GM12875 (cell line): ENCODE results near the gene ZMYM2.

ENCODE experiments used
- H3K4me3 ChIP-seq: one replicate; pipeline ENCODE4 v1.5.1; 2011; ENCODE audit warnings: low read depth, low read length, control low read depth
- TF ChIP-seq, protein P1 (sequence below): IDR thresholded peaks from 2 replicates; pipeline ENCODE4 v1.5.1; 2011; ENCODE audit warnings: low read depth, mild to moderate bottlenecking, control low read depth, inconsistent platforms, low read length, moderate library complexity, borderline replicate concordance; ENCODE audit not compliant: insufficient read depth

ZMYM2 gene

DNA sequence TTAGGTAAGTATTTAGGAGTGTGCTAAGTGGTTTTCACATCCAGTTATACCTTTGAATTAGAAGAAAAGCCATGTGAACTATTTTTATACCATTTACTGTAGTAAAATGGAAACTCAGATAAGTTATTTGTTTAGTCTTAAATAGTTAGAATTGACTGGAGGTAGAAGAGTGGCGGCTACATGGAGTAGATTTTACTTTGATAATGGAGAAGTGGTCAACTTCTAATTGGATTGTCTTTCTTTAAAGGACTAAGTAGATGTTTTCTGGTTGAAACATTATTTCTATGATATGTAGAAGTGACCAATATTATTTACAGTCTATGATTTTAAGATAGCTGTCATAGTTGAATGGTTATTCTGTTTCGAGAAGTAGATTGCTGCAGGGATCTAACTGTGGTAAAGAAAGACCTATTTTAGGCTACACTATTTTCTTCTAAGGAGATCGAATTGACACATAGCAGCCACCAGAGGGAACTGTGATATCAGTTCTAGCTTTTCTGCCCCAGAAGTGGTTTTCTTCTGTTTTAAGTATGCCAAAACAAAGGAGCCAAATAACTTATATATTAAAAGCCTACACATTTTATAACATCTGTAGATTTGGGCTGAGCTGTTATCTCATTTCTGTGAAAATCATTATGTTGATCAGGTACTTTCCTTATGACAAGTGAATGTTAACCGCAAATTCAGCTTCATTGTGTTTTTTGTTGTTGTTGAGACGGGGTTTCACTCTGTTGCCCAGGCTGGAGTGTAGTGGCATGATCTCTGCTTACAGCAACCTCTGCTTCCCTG, 26.1 kb downstream of the ZMYM2 start:
- TF ChIP-seq, protein P1, sequence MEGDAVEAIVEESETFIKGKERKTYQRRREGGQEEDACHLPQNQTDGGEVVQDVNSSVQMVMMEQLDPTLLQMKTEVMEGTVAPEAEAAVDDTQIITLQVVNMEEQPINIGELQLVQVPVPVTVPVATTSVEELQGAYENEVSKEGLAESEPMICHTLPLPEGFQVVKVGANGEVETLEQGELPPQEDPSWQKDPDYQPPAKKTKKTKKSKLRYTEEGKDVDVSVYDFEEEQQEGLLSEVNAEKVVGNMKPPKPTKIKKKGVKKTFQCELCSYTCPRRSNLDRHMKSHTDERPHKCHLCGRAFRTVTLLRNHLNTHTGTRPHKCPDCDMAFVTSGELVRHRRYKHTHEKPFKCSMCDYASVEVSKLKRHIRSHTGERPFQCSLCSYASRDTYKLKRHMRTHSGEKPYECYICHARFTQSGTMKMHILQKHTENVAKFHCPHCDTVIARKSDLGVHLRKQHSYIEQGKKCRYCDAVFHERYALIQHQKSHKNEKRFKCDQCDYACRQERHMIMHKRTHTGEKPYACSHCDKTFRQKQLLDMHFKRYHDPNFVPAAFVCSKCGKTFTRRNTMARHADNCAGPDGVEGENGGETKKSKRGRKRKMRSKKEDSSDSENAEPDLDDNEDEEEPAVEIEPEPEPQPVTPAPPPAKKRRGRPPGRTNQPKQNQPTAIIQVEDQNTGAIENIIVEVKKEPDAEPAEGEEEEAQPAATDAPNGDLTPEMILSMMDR = peak; percentile 44; the same call in 1 of the 2 replicates
- H3K4me3 ChIP-seq = no peak overlapping the region

DNA sequence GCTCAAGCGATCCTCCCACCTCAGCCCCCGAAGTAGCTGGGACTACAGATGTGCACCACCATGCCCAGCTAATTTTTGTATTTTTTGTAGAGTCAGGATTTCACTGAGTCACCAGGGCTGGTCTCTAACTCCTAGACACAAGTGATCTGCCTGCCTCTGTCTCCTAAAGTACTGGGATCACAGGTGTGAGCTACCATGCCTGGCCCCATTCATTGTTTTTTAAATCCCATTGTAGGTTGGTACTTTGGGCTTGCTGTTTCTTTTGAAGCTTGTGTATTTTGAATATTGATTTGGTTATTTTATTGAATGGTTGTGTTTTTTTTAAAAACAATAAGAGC, 26.7 kb downstream of the ZMYM2 start:
- TF ChIP-seq, protein P1 = no peak
- no peak overlapping the region for H3K4me3 ChIP-seq

DNA sequence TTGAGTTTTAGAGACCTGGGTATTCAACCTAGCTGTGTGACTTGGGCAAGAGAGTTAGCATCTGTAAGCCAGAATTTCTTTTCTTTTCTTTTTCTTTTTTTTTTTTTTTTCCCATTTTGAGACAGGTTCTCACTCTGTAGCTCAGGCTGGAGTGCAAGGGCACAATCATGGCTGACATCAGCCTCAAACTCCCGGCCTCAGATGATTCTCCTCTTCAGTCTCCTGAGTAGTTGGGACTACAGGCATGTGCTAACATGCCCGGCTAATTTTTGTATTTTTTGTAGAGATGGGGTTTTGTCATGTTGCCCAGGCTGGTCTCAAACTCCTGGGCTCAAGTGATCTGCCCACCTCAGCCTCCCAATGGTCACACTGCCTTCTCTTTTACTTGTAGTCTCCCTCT, 33.0 kb downstream of the ZMYM2 start:
- TF ChIP-seq, protein P1 = no peak
- H3K4me3 ChIP-seq = no peak overlapping the region

DNA sequence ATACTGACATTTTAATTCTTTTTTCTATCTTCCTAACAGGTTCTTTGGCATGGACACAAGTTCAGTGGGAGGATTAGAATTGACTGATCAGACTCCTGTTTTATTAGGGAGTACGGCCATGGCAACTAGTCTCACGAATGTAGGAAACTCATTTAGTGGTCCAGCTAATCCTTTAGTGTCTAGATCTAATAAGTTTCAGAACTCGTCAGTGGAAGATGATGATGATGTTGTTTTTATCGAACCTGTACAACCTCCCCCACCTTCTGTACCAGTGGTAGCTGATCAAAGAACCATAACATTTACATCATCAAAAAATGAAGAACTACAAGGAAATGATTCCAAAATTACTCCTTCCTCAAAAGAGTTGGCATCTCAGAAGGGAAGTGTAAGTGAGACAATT, 34.5 kb downstream of the ZMYM2 start:
- TF ChIP-seq, protein P1 = no peak
- no peak overlapping the region for H3K4me3 ChIP-seq

DNA sequence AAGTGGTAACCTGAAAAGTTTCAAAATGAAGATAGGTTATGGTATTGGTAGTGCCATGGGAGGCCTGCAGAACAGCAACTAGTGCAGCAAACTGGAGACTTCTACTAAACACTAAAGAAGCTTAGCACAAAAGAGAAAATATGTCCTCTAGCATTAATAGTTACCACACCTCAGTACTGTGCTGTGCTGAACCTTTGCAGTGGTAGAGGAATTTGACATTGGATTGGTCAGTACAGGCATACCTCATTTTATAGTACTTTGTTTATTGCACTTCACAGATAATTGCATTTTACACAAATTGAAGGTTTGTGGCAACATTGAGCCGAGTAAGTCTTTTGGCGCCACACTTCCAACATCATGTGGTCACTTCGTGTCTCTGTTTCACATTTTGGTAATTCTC, 40.4 kb downstream of the ZMYM2 start:
- no peak overlapping the region for H3K4me3 ChIP-seq
- TF ChIP-seq, protein P1 = no peak

DNA sequence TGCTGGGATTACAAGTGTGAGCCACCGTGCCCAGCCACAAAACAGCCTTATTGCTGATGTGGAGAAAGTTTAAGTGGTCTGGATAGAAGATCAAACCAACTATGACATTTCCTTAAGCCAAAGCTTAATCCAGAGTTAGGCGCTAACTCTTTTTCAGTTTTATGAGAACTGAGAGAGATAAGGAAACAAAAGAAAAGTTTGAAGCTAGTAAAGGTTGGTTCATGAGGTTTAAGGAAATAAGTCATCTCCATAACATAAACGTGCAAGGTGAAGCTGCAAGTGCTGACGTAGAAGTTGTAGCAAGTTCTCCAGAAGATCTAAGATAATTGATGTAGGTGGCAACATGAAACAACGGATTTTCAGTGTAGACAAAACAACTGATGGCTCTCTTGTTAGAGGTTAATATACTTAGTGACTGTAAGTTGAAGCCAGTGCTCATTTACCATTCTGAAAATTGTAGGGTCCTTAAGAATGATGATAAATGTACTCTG, 41.6 kb downstream of the ZMYM2 start:
- H3K4me3 ChIP-seq = no peak overlapping the region
- TF ChIP-seq, protein P1 = no peak

- H3K4me3 ChIP-seq = no peak overlapping the region
- TF ChIP-seq, protein P1 = no peak
These were observed 43.1 kb downstream of the ZMYM2 start for GRCh38 chr13:20001366-20002190.
